TTC549 (cell line): ENCODE measurements around the gene ADAM12.

Experiments used
- FAIRE-seq: peaks from 2 replicates; lab custom pipeline; 2012; peaks lifted over from hg19 to GRCh38; lab: Jason Lieb, UNC

Gene ADAM12

DNA sequence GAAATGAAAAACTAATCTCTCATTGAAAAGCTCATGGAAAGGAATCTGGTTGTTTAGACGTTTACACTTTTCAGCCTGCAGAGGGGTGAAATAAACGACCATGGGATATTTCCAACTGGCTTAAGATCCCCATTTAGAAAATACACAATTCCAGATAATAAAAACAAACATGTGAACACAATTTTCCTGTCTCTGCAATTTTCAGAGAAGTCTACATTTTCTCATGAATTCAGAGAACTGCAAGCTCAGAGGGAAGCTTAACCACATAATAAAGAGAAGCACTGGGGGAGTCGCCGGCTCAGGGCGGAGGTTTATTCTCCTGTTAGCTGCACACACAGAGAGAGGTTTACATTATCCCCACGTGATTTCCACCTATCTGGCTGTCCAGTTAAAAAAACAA is 276.8 kb downstream of the ADAM12 start:
- FAIRE-seq, result no peak

DNA sequence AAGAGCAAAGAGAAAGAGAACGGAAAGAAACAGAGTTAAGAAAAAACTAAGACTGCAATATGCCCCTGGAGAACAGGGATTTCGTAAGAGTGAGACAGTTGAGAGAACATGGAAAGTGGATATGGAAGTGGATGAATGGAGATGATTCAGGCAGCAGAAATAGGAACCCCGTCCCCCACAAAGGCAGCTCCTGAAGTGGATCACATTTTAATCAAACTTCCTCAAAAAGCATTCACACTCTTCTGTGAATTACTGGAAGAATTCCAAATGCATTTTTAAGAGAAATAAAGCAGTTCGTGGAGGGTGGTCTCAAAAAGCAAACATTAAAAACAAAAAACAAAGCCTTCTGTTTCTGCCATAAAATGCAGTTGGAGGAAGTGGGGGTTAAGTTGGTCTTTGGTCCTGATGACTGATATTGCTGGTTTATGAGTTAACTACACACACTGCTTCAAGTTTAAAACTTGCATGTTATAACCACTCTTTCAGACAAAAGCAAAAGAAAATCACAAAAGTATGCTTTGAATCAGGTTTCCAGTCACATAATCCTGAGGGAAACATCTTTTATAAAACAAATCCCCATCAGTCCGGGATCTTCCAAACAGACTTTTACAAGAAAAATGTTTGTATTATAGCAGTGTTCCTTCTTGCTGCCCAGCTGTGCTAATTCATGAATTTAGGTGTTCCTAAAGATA is 277.6 kb downstream of the ADAM12 start:
- no peak for FAIRE-seq

DNA sequence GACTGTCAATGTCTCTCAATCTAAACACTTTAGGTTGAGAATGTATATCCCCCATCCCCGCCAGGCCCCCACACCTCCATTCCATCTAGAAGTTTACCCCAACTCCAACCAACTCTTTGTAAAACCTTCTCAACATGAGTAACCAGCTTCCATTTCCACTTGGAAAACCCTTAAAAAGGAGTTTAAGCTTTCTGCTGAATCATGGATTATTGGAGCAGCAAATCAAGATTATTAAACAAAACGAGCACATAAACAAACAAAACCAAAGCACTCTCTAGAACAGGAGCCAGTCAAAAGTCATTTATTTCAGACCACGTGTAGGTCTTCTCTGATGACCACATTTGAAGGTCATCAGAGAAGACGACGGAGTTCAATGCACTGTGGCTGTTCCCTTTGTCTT is 278.4 kb downstream of the ADAM12 start:
- FAIRE-seq, result no peak

DNA sequence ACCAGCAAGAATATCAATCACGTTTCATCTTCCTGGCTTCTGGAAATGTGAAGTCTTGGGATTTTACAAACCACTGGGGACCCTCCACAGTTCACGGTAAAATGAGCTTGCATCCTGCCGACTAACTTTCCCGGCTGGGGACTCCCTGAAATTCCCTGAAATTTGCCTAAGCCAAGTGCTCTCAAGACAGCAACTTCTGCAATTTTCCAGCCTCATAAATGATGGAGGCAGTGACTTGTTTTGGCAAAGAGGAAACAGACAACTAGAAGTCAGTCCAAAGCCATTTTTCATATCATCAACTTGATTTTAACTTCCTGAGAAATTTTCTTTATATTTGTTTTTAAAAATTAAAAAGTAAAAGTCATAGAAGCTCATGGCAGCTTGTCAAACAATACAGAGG is 279.6 kb downstream of the ADAM12 start:
- FAIRE-seq, result no peak

DNA sequence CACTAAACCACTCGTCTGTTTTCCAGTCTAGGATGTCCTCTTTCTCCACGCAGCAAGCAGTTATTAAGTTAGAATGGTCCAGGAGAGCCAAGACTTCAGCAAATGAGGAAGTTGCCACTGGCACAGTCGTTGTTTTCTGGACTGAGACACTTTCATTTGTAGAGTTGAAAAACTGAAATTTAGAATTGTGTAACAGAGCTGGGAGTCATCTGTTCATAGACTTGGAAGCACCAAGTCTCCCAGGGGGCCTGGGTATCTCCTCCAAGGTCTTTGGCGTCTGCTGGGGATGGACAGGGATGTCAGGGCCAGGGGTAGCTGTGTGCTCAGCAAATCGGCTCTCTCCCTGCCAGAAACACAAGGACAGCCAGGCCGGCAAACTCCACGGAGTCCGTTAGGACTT is 283.5 kb downstream of the ADAM12 start:
- no peak for FAIRE-seq

DNA sequence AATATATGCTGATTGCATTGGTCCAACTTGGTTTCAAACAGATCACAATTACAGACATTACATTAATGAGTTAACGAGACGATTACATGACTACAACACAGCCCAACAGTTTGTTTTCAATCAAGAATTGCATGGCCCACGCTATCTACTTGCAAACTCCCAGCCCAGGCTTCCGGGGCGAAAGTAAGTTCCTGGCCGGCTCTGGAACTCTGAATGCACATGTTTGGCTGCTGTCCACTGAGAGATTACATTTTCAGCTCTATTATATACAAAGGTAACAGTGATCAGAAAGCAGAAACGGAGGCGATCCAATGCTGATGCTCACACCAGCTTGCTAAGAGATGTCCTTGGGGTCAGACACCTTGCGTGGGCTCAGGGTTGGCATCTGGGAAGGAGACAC is 285.6 kb downstream of the ADAM12 start:
- no peak for FAIRE-seq

DNA sequence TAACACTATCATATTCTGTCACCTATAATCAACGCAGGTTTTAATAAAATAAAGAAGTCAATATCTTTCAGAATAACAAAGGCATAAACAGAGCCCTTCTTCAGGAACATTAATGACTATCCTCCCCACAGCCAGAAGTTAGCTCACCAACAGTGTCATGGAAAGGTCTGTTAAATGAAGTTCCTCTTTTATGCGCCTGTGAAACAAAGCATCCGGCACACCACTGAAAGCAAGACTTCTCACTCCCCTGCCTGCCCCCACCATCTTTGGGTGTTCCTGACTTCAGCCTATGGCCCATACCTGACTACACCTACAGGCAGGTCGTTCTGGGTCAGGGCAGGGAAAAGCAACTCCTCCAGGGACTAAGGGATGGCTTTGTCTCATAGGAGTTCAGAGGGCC is 286.5 kb downstream of the ADAM12 start:
- no peak for FAIRE-seq

DNA sequence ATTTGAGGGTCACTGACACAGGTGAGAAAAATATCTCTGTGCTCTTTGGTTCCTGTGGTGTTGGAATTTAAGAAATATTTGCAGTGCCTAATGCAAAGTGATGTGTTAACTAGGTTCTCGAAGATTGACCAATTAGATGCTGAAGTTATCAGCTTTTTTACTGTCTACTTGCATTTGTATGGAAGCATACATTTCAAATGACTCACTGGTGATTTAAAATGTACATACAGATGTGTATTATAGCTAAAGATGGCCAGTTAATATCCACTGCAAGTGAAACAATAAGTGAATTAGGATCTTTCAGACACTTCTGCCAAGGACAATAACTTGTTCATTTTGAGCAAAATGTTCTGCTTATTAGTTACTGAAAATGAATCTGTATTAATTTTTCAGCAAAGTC is 287.0 kb downstream of the ADAM12 start:
- no peak for FAIRE-seq

DNA sequence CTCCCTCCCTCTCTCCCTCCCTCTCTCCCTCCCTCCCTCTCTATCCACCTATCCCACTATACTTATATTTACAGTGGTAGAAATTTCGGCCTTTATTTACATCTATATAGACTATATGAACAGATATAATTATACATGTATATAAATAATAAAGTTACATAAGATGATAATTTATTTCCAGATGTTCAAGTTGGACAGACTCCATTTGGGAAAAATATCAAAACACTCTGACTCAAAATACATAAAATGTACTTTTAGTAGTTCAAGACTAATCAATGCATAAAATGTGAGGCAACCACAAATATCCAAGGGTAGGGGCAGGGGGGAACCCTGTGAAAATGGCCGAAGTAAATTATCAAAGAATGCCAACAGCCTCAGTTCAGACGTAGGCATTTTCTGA is 288.9 kb downstream of the ADAM12 start:
- no peak for FAIRE-seq

DNA sequence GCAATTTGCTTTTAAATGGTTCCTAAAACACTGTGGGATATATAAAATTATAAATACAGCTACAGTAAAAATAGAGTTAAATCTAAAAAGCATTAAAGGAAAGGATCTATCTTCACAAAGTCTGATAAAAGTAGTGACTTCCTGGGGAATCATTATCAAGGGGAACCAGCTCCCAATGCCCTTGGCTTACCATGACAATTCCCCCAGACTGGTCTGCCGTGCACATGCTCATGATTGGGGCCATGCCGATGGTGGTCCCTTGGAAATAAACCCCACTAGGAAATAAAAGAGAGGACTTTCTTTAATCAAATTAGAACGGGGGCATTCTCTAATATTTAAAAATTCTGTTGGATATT is 290.1 kb downstream of the ADAM12 start:
- no peak for FAIRE-seq

DNA sequence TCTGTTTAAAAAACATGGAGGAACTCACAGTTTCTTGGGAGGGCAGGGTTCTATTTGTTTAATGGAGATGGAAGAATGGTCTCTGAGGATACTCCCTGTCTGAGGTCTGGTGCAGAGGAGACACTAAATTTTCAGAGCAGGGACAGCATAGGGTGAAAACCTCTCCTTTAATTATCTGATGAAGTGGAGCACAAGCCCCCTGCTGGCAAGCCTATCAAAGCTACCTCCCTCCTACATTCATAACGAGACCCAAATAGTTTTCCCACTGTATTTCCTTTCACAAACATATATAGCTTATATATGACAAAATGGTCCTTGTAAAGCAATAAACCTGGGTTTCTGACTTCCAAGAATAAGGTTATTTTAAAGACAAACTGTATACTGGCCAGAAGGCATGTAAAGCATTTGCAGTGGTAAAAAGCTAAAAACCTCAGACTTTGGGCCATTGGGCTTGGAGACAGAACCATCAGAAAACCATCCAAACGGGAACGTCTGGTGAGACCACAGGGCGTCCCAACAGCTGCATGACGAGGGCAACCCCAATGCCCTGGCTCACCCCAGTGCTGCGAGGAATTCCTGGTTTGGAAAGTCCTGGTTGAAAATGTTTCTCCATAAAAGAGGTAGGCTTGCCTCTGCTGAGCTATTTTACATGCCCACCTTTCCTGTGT is 290.6 kb downstream of the ADAM12 start:
- no peak for FAIRE-seq

DNA sequence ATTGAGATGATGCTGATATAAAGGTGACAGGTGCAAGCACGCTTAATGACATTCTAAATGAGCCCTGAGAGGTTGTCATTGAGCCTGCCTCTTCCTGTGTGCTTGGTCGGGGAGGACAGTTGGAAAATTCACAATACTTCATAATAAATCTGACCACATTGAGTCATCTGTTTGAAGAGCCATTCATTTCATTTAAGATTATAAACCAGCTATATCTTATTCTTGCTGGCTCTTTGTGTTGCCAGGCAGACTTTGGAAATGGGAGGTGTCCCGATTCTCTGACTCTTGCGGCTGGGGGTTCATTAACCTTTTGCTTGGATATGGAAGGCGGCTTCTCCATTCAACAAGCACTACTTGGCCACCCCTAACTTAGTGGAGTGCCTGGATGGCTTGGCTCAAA is 293.7 kb downstream of the ADAM12 start:
- FAIRE-seq, result no peak

DNA sequence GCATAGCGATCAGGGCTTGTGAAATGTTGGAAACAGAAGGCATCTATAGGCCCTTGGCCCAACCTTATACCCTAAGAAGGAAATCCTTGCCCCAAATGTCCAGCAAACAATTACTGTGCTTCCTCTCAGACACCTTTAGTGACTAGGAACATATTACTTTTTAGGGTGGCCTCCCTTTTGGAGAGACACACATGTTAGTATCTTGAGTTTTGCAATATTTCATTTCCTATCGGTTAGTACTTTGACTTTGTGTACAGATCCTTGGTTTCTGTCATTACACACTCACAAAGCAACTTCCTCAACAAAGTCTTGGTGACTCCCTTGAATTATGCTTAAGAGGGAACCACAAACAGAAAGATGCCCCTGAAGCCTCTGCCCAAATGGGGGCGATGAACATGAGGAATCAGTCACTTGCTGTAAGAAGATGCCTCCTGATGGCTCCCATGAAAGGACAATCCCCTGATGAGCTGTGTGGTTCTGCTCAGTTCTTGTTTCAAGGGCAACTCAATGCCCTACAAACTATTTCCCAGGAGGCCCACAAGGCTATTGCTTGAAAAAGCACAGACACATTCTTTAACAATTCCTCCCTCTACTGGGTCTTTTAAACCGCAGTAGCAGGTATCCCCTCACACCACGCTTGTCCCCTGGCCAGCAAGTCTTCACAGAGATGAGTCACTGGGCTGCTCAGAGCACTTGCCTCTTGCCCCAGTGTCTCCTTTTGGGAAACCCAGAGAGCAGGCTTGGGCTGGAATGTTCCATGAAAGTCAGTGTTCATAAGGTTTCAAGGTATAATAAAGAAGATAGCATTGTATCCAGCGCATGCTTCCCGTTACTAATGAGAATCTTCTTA is 295.7 kb downstream of the ADAM12 start:
- no peak for FAIRE-seq

DNA sequence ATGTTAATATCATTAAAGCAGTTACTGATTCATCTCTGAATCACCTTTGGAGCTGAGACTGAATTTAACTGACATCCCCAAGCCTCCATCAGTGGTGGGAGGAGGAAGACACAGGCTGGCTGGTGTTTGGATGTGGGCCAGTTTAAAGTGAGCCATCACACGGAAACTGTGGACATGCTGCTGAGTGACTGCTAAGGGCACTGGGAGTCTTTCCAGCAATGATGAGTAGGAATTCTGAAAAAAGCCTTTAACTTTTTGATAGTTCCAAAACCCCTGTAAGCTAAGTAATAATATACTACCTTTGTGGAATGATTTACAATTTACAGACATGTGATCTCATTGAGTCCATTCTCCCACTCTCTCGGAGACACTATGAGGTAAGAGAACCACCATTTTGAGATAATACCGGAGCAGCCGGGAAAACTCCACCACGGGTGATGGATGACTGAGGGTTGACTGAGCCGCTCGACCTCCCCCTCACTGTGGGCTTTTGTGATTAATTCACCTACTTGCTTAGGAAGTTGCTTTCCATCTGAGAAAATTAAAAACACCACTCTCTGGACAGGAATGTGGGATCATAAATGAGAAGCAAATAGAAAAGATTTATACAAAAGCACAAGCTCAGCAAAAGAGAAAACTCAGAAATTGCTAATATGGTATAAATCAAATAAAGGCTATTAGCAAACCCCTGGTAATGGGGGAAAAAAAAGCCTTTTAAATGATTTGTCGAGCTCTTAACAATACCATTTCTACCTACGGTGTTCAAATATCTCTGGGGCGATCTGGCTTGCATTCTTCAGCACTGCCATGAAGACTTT is 297.2 kb downstream of the ADAM12 start:
- FAIRE-seq, result no peak

DNA sequence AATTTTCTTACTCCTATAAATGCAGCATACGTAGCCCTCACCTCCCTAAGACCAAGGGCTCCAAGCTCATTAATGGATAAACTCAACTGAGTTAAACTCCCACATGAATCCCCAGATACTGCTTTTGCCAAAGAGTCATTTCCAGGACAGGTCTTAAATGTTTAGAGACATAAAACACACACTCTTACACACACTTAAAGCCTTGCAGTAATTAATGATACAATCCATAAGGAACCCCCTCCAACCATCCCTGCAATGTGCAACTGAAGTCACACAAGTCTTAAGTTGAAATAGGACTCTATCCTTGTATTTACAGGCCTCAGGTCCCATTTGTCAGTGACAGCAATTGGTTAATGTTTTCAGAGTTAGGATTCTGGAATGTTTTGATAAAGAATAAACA is 297.8 kb downstream of the ADAM12 start:
- no peak for FAIRE-seq

DNA sequence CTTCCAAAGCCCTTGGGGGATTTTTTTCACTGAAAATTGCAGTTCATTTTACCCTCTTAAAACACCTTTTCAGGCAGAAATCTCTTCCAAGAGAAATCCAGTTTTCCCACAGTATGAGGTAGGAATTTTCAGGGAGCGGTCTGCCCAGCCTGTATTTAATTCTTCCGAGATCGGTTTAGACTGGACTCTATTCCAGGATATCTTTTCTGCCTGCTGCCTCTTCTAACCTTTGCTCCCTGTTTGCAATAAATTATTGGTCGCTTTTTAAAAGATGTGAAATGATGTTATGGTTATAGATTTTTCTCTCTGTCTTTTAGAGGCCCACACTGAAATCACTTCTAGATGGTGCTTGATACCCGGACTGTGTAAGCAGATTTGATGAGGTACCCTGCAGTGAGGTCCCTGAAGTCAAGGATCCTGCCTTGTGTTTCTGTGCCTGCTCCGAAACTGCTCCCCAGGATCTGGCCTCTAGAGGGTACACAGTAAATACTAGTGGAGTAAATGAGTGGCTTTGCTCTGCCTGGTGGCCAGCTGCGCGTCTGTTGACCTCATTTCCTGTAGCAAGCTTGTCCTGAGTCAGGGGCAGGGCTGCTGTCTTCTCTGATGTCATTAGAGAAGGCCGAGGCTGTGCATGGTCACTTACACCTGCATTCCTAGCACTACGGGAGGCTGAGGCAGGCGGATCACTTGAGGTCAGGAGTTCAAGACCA is 300.3 kb downstream of the ADAM12 start:
- no peak for FAIRE-seq

DNA sequence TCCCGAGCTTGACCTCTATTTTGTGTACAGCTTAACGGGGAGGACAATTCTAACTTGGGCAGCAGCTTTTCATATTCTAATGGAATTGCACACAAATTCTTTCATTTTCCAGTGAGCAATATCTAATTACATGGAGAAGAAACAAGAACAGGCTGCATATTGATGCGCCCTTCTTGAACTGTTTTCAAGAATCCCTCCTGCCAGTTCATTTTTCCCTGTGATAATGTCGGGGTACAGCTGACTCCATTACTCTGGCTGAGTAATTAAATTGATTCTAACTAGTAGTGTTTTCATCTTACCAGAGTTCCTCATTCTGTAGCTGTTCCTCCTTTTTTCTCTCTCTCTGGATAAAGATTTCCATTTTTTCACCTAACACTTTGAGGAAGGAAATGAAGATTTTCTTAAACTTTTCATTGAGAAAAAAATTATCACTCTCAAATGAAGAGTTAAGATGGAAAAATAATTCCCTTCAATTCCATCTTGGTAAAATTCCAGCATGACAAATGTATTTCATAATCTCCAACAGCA is 301.1 kb downstream of the ADAM12 start:
- FAIRE-seq, result no peak

DNA sequence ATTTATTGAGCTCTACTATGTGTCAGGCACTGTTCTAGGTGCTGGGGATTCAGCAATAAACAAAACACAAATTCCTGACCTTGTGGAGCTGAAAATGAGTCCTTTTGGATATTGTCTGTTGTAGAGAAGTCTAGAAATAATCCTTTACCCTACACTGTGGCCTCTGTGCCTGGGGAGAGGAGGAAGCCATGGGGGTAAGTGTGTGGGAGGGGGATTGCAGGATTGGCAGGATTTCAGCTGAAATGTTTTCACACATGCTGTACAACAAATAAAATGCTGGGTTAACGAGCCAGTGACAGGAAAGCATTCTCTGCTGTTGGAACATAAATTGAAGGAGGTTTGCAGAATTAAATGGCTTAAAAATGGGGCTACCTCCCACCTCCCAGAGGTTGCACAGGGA is 302.5 kb downstream of the ADAM12 start:
- no peak for FAIRE-seq

DNA sequence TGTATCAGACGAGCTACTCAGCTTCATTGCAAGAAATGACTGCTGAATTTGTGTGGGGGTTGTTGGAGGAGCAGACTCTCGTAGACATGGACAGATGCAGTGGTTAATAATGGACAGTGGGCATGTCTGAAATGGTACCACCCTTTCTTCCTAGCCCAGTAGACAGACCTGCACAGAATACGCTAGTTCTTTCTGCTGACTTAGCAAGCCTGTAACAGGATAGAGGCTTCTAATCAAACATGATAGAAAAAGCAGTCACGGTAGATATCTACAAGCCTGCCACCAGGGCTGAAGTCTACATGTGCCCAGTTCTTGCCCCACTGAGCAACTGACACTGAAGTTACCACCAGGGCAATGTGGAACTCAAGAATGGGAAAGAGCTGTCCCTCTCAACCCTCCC is 303.9 kb downstream of the ADAM12 start:
- FAIRE-seq, result no peak

DNA sequence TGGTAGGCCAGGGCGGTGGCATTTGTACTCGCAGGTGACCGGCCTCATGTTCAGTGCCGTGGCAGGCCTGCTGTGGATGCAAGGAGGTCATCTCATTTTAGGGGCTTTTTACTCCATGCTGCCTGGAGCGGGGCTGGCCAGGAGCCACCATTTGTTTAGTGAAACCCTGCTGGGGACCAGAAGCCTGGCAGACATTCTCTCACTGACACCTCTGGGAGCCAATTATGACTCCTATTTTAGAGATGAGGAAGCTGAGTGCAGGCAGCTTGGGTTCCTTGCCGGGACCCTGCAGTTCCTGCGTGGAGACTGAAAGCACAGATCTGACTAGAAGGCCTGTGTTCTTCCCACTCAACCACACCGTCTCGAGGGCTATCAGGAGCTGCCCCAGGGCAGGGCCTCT is 305.3 kb downstream of the ADAM12 start:
- no peak for FAIRE-seq

DNA sequence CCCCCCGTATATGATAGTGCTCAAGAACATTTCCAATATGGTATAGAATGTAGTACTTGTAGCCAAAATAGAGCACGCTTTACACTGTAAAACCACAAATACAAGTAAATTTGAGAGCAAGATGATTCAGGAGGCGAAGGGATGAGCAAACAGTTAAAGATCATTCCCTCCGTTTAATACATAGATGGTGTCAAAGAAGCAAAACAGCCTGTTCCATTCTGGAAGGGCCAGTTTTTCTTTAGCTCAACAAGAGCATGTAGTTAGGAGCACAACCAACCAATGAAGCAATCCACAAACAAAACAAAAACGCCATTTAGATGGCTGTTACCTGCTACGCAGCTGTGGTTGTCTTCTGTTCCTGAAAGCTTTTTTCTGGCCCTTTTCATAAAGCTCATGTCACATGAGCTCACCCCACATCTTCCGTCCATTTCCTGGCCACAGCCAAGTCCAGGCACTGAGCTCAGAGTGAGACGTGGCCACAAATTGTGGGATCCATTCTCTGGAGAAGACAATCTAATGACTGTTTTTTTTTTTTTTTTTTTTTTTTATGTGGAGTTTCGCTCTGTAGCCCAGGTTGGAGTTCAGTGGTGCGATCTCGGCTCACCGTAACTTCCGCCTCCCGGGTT is 306.3 kb downstream of the ADAM12 start:
- no peak for FAIRE-seq
